GM23248 (cell line): ENCODE measurements around the gene NPAS3.

Experiments
- EZH2 ChIP-seq: fragments of 200-600 bp; sonication (generic); IDR thresholded peaks from 2 replicates; pipeline ENCODE4 v1.6.1; 2018; ENCODE audit warnings: antibody characterized with exemption, mild to moderate bottlenecking; ENCODE audit not compliant: insufficient read depth, poor library complexity, severe bottlenecking
- EZH2phosphoT487 ChIP-seq: fragments of 200-600 bp; sonication (generic); IDR thresholded peaks from 2 replicates; pipeline ENCODE4 v1.6.1; 2018; ENCODE audit warnings: antibody characterized with exemption, moderate library complexity, mild to moderate bottlenecking, low read depth; ENCODE audit not compliant: insufficient read depth

GRCh38 chr14:33618361-33619105, 679.9 kb downstream of the NPAS3 start:
- no peak for TF ChIP-seq EZH2phosphoT487
- no peak for TF ChIP-seq EZH2
